Measurements from ENCODE around the gene MORN1.

GRCh38 chr1:2433936-2434655, 42.7 kb upstream of the MORN1 start:
- TF ChIP-seq TAF1 (IDR thresholded peaks at IDR 0.05; ENCODE audit: low read depth, low read length) (no peak), POLR2A (IDR thresholded peaks at IDR 0.05; ENCODE audit: low read depth, low read length) (no peak), POLR2AphosphoS5 (IDR thresholded peaks at IDR 0.05; ENCODE audit: low read depth, low read length) (no peak), POU2F2 (IDR thresholded peaks at IDR 0.05; ENCODE audit: low read depth, low read length) (no peak), SPI1 (IDR thresholded peaks at IDR 0.05; ENCODE audit: low read depth, low read length) (no peak)

All from GM12891 (cell line).